ENCODE measurements around the gene KDM5B.

KDM5B gene

DNA sequence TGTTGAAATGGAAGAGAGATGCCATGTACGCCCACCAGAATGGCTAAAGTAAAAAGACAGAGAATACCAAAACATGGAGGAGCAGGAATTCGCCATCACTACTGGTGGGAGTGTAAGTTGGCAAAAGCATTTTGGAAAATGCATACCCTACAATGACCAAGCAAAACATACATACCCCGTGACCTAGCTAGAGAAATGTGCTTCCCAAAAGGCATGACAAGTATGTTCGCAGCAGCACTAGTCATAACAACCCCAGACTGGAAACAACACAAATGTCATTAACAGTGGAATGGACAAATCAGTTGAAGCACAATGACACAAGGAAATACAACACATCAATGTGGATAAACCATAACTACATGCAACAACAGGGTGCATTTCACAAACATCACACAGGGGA, 125.2 kb downstream of the KDM5B start:
- no peak for DNase-seq

DNA sequence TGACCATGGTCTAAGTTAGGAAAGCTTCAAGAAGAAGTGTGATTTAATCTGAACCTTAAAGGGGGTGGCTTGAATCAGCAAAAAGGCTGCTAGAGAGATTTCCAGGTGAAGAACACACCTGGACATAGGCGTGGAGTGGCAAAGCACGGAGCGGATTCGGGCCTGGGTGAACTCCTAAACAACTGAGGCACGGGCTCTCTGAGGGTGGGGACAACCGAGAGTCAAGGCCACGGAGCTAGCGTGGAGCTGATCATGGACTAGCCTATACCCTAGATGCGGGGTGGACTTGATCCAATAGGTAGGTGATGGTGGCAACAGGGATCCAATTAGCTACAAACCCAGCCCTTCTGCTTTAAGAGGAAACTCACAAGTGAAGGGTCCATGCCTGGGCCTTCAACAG, 125.7 kb downstream of the KDM5B start:
- DNase-seq, result no peak

DNA sequence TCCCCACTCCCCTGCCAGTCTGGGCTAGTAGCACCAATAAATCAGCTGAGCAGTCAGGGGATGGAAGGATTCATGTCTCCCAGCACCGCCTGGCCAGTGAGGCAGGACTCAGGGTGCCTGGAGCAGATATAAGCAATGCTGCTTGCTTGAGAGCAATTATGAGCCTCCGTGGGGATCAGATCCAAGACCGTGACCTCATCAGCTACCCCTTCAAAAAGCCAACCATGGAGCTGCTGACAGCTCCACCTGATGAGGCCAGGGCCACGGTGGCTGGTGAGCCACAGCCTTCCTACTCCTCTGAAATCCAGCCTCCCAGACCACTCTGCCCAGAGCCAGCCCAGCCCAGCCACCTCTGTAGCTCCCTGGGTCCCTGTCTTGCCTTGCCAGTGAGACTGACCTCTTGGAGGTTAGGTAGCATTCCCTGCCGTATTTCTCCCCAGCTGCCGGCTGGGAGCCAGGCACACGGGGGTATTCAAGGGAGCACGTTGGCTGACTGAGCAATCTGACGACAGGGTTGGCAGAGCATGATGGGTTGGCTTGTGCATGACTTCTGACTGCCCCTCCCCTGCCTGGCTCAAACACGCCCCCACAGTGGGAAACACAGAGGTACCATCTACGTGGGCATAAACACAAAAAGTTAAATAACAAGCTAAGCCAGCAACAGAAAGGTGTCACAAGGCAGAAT, 126.3 kb downstream of the KDM5B start:
- DNase-seq, result no peak

DNA sequence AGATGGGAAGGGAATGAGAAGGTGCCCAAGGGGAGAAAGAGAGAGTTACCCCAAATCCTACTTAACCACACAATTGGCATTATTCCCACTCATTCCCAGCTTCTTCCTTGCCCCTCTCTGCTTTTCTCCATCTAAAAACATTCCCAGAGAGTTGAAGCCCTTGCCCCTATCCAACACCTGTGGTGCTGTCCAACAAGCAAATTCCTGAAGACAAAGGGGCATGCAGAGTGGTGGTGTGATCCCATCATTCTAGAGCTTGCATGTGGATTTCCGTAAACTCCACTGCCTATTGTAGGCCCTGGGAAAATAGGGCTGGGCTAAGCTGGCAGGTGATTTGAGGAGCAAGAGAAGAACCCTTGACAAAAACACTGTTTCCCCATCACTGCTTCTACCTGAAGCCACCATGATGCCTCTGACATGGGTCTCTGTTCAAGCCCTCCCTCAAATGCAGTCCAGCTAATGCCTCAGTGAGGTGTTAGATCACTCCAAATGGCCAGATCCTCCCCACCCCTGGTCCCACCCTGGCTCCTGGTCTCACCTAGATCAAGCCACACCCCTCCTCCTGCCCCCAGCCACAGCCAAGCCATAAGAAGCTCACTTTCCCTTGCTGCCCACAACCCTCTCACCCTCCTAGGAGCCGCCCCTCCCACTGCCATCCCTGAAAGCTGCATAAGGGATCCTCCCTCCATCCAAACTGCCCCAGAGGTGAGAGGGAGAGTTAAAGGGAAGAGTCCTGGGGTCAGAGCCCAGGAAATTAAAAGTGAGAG, 127.5 kb downstream of the KDM5B start:
- DNase-seq, result no peak

DNA sequence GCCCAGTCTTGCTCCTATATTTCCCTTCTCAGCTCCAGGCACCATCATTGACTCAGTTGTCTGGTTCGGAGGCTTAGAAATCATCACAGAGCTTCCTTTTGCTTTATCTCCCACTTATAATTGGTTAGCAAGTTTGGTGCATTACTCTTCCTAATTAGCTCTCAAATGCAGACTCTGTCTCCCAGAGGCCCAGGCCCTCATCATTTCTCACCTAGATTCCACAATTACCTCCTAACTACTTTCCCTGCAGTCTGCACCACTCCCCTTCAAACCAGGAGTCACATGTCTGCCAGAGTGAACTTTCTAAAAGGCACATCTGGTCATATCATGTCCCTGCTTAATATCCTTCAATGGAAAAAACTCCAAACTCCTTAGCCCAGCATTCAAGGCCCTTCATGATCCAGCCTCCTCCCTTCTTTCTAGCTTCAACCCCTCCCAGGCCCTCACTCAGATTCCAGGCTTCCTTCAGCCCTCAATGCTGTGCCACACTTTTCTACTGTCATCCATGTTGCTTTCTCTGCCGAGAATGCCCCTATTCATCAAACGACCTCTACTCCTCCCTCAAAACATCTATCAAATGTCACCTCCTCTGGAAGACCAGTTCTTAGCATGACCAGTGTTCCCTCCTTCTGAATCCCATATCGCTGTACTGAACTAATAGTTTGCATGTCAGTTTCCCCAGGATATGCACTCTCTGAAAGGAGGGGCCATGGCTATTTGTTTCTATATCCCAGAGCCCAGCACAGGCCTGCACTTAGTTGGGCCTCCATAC, 128.6 kb downstream of the KDM5B start:
- DNase-seq, result no peak

DNA sequence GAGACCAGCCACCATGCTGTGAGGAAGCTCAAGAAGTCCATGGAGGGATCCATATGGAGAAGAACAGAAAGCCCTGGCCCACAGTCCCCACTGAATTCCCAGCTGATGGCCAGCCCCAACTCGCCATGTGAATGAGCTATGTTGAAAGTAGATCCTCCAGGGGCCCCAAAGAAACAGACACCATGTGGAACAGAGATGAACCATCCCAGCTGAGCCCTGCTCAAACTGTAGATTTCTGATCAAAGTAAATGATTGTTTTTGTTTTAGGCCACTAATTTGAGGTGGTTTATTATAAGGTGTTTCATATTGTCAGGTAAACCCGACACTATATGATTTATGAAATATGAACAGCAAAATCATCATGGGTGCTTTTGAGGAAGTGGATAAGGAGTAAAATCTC, 130.8 kb downstream of the KDM5B start:
- no peak for DNase-seq
